Epithelial cell of esophagus (primary cell): ENCODE results near the gene APMAP.

ENCODE experiments used
- DNase-seq: peaks from one replicate; pipeline ENCODE4 v3.0.0; 2010; ENCODE audit warnings: low read depth
- H3K4me3 ChIP-seq: 2 replicates; pipeline ENCODE4 v1.5.1; 2011; ENCODE audit warnings: mild to moderate bottlenecking, low read length, control low read depth
- CTCF ChIP-seq: IDR thresholded peaks from 2 replicates; pipeline ENCODE4 v1.5.1; 2011; ENCODE audit warnings: low read depth, mild to moderate bottlenecking, low read length, control low read depth, inconsistent platforms; ENCODE audit not compliant: insufficient read depth; ENCODE audit errors: missing control alignments

Gene APMAP

DNA sequence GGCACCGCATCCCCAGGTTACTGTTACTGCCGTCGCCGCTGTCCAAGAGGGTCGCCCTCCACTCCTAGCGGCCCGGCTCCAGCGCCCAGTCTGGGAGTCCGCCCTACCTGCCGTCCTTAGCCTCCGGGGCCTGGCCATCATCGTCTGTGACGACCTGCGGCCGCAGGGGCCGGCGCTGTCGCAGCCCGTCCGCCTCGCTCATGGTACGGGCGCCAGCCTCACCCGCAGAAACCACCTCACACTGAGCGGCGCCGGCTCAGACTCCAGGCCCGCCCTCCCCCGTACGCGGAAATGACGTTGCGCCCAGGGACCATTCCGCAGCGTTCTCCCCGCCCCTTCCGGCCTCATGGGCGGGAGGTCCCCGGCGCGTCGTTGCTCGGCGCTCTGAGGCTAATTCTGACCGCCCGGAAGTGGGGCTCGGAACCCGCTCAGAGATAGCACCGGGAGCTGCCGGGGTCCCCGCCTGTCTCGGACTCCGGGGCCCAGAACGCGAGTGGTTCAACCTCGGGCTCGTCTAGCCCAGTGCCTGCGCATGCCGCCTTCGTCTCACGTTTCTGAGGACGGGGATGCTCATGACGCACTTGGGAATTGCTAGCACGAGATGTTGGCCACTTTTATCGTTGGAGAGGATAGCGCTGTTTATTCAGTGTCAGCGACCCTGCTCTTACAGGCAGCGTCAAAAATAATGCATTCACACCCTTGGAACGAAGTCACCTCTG lies at the start of gene APMAP:
APMAP (minus strand) TSS at position 265 of the 719 bp plus-strand sequence; CDS start at position 202, 63 bp downstream.
- no peak for TF ChIP-seq CTCF
- peak; percentile 94 for DNase-seq
- H3K4me3 ChIP-seq, result peak within 1 kb of the TSS; percentile 93

DNA sequence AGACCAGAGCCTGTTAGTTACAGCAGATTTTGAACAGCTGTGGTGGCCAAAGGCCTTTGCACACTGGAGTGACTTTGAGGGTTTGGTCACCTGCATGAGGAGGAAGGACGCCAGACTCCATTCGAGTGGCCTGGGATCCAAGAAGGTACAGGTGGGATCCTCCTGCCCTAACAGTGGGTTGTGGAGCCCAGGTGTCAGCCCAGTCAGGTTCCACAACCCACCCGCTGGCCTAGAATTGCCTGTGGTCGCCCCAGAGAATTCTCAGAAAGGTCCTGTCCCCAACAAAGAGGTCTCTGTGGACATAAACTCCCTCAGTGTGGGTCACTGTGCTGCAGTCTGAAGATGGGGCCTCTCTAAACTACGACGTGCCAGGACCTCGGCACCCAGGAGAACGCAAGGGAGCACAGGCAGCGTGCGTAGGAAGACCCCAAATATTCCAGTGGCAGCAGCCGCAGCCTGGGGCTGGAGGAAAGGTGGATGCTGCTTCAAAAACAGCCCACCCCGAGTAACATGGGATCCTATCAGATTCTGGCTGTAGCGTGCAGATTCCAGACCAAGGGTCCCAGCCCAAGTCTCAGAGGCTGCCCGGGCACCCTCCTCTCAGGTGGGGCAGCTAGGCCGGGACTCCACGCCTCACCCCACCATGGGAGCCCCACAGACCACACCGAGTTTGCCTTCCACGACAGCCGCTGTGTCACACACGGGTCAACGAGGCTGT lies 49.4 kb upstream of the APMAP start:
- no peak for TF ChIP-seq CTCF
- no peak for DNase-seq
- no peak overlapping the region for H3K4me3 ChIP-seq

- no peak overlapping the region for H3K4me3 ChIP-seq
- TF ChIP-seq CTCF, result no peak
- DNase-seq, result no peak
These were observed 47.9 kb upstream of the APMAP start for GRCh38 chr20:25040438-25040831.

GRCh38 chr20:25039697-25040437 lies 47.3 kb upstream of the APMAP start:
- TF ChIP-seq CTCF, result no peak
- DNase-seq, result no peak
- no peak overlapping the region for H3K4me3 ChIP-seq

DNA sequence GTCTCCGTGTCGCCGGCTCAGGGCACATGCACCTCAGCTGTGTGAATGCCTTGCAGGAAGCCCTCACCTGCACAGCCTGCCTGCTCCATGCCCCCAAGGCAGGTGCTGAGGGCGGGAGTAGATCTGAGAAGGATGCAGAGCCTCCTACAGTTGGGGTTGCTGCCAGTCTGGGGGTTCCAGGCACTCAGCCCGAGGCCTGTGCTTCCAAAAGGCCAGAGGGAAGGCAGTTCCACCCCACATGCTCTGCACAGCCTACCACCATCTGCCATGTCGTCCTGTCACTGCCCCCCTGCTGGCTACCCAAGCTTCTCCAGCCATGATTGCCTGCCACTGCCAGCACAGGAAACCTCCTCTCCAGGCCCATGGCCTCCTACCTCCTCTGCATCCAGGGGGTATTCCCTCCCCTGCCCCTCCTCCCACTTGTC lies 46.1 kb upstream of the APMAP start:
- no peak for TF ChIP-seq CTCF
- no peak overlapping the region for H3K4me3 ChIP-seq
- no peak for DNase-seq

- TF ChIP-seq CTCF, result no peak
- no peak overlapping the region for H3K4me3 ChIP-seq
- no peak for DNase-seq
These were observed 45.5 kb upstream of the APMAP start for GRCh38 chr20:25038103-25038410.
